HL-60/S4 treated with retinoic acid at 250 ng/mL for 4 days and 3 days (cell line): ENCODE data around the gene EEF1AKMT4.

Experiments used
- in situ Hi-C: fragments of 300-500 bp; cut with MboI; formaldehyde crosslinking; loops from 2 replicates; pipeline ENCODE4 v1.7.0; 2022; ENCODE audit warnings: low sequenced_read_pairs

The EEF1AKMT4 gene

GRCh38 chr3:184295771-184296170 lies 46.3 kb downstream of the EEF1AKMT4 start:
- in situ Hi-C loops: loop anchor here (25.0 kb wide), 1 partner anchor 833 kb away; no protein-coding TSS in a partner anchor

- in situ Hi-C loops: loop anchor here (25.0 kb wide), 1 partner anchor 834 kb away; no protein-coding TSS in a partner anchor
These were observed 47.1 kb downstream of the EEF1AKMT4 start for GRCh38 chr3:184296616-184297015.

GRCh38 chr3:184298759-184299487 lies 49.5 kb downstream of the EEF1AKMT4 start, which contains the start of gene PSMD2:
Gene PSMD2, plus strand, starts transcription at chr3:184299241. Its CDS starts 26 bp downstream, at chr3:184299267.
- in situ Hi-C loops: loop anchor here (25.0 kb wide), 1 partner anchor 837 kb away; no protein-coding TSS in a partner anchor

DNA sequence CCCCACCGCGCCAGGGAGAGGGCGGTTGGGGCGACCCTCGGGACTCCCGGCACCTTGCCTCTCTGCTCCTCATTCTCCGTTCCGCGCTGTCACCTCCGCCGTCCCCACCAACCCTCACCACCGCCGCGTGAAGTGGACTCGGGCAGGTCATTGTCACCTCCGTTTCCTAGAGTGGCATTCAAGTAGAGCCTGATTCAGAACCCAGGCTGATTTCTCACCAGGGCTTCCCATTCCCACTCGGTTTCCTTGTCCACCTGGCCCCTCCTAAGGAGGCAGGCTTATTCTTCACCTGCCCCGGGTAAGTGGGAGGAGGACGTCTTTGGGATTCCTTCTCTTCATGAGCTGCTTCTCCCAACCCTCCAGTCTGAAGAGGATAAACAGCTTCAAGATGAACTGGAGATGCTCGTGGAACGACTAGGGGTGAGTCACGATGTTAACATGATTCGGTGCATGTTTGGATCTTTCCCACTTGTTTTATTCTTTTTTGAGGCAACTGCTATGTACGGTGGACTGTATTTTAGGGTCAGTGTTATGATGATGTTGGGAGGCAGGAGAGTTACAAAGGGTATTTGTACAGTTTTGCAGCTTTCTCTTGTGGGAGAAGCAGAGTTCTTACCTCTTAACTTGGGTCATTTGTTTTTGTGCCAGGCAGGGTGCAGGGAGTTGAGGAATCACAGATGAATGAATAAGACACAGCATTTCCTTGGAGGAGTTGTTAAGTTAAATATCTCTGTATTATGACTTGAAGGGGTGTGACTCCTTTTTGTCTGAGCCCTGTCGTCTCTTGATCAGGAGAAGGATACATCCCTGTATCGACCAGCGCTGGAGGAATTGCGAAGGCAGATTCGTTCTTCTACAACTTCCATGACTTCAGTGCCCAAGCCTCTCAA lies 50.3 kb downstream of the EEF1AKMT4 start:
- in situ Hi-C loops: loop anchor here (25.0 kb wide), 1 partner anchor 837 kb away; no protein-coding TSS in a partner anchor

DNA sequence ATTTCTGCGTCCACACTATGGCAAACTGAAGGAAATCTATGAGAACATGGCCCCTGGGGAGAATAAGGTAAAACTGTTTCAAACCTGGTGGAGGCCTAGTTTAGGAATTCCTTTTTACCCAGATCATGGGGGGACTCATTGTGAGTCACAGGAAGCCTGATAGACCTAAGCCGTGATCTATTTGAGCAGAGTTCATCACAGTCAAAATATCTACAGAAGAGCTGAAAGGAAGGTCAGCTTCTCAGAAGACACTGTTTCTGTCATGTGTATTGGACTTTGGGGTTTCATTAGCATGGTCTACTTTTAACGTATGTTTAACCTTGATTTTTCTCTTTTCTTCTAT lies 50.9 kb downstream of the EEF1AKMT4 start:
- in situ Hi-C loops: no loop called here

DNA sequence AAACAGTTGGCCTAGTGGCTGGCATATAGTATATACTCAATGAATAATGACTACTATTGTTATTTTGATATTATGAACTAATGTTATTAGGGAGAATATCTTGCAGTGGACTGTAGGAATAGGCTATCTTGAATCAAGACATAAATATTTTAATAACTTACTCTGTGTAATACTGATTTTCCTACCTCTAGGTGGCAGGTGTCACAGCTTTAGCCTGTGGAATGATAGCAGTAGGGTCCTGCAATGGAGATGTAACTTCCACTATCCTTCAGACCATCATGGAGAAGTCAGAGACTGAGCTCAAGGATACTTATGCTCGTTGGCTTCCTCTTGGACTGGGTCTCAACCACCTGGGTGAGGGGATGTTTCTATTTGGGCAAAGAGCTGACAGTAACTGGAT lies 56.1 kb downstream of the EEF1AKMT4 start:
- in situ Hi-C loops: no loop called here

- in situ Hi-C loops: no loop called here
These were observed 57.0 kb downstream of the EEF1AKMT4 start for GRCh38 chr3:184306341-184306972.

GRCh38 chr3:184307915-184308314 lies 58.4 kb downstream of the EEF1AKMT4 start:
- in situ Hi-C loops: no loop called here
